Neuronal stem cell (in vitro differentiated cells): Measurements from ENCODE around the gene UPK1A.
A peak's percentile ranks its signal among the peaks of the same experiment; 100 is the strongest.

Experiments used
- DNase-seq: peaks from one replicate; pipeline ENCODE4 v3.0.0-alpha.2; 2013; ENCODE audit warnings: low spot score
- H2AFZ ChIP-seq: one replicate; pipeline ENCODE4 v1.6.1; 2013; ENCODE audit warnings: mild to moderate bottlenecking, low read length, inconsistent platforms
- H2AK5ac ChIP-seq: 2 replicates; pipeline ENCODE4 v1.6.1; 2013; ENCODE audit warnings: low read depth, mild to moderate bottlenecking, inconsistent platforms, low read length, moderate library complexity, mixed read lengths
- H2BK120ac ChIP-seq: 2 replicates; pipeline ENCODE4 v1.6.1; 2013; ENCODE audit warnings: low read depth, mild to moderate bottlenecking, inconsistent platforms, low read length, moderate library complexity, mixed read lengths
- H2BK12ac ChIP-seq: one replicate; pipeline ENCODE4 v1.6.1; 2013; ENCODE audit warnings: low read length, inconsistent platforms
- H2BK15ac ChIP-seq: 2 replicates; pipeline ENCODE4 v1.6.1; 2013; ENCODE audit warnings: mild to moderate bottlenecking, low read length, inconsistent platforms, mixed read lengths
- H2BK5ac ChIP-seq: one replicate; pipeline ENCODE4 v1.6.1; 2013; ENCODE audit warnings: inconsistent platforms, mild to moderate bottlenecking, low read length, moderate library complexity
- H3K14ac ChIP-seq: one replicate; pipeline ENCODE4 v1.6.1; 2013; ENCODE audit warnings: low read length, inconsistent platforms
- H3K18ac ChIP-seq: 2 replicates; pipeline ENCODE4 v1.6.1; 2013; ENCODE audit warnings: low read length, inconsistent platforms
- H3K23ac ChIP-seq: 2 replicates; pipeline ENCODE4 v1.6.1; 2013; ENCODE audit warnings: low read depth, mild to moderate bottlenecking, mixed read lengths, low read length, inconsistent platforms; ENCODE audit not compliant: poor library complexity
- H3K27ac ChIP-seq: replicated peaks from 3 replicates; pipeline ENCODE4 v1.5.1; 2013; ENCODE audit warnings: low read length, inconsistent platforms
- H3K27me3 ChIP-seq, 3 experiments: 2 replicates each; pipeline ENCODE4 v1.6.1; 2013; ENCODE audit warnings: low read length in 3 of 3, mild to moderate bottlenecking in 2 of 3, inconsistent platforms in 1 of 3, low read depth in 1 of 3, mixed read lengths in 1 of 3, moderate library complexity in 1 of 3; ENCODE audit not compliant: control insufficient read depth in 3 of 3, insufficient read depth in 3 of 3
- H3K36me3 ChIP-seq, 2 donors: replicated peaks in 1 of 2; 2 replicates each; pipeline ENCODE4 v1.6.1; 2013; ENCODE audit warnings: low read length in 2 of 2; ENCODE audit not compliant: control insufficient read depth in 2 of 2, insufficient read depth in 2 of 2
- H3K4ac ChIP-seq: 2 replicates; pipeline ENCODE4 v1.6.1; 2013; ENCODE audit warnings: inconsistent platforms, mild to moderate bottlenecking, low read length, moderate library complexity
- H3K4me1 ChIP-seq, 2 donors: 1 replicate in 1 of 2; 2 replicates in 1 of 2; pipeline ENCODE4 v1.6.1; 2013; ENCODE audit warnings: low read length in 2 of 2, low read depth in 1 of 2; ENCODE audit not compliant: control insufficient read depth in 2 of 2, insufficient read depth in 1 of 2
- H3K4me2 ChIP-seq: one replicate; pipeline ENCODE4 v1.6.1; 2013; ENCODE audit warnings: mild to moderate bottlenecking, low read length, inconsistent platforms; ENCODE audit not compliant: insufficient read depth, poor library complexity, severe bottlenecking
- H3K4me3 ChIP-seq, 2 donors: 2 replicates each; pipeline ENCODE4 v1.5.1; 2013; ENCODE audit warnings: low read length in 2 of 2, mild to moderate bottlenecking in 2 of 2, inconsistent platforms in 1 of 2, moderate library complexity in 1 of 2
- H3K79me1 ChIP-seq: one replicate; pipeline ENCODE4 v1.6.1; 2013; ENCODE audit warnings: low read depth, mild to moderate bottlenecking, inconsistent platforms, low read length, moderate library complexity
- H3K9ac ChIP-seq: one replicate; pipeline ENCODE4 v1.6.1; 2013; ENCODE audit warnings: mild to moderate bottlenecking, low read depth, low read length, inconsistent platforms; ENCODE audit not compliant: poor library complexity
- H3K9me3 ChIP-seq, 2 donors: replicated peaks in 1 of 2; 2 replicates each; pipeline versions ENCODE3 to v1.6.1; 2013; ENCODE audit warnings: low read length in 2 of 2, mild to moderate bottlenecking in 2 of 2, inconsistent platforms in 1 of 2, low read depth in 1 of 2, mixed read lengths in 1 of 2, moderate library complexity in 1 of 2; ENCODE audit not compliant: control insufficient read depth in 2 of 2, insufficient read depth in 1 of 2
- H4K8ac ChIP-seq: one replicate; pipeline ENCODE4 v1.6.1; 2013; ENCODE audit warnings: low read depth, mild to moderate bottlenecking, inconsistent platforms, low read length, moderate library complexity
- H4K91ac ChIP-seq: one replicate; pipeline ENCODE4 v1.6.1; 2013; ENCODE audit warnings: low read length, low read depth, mild to moderate bottlenecking, inconsistent platforms; ENCODE audit not compliant: poor library complexity
- WGBS, 2 donors: extraction: QIAGEN DNeasy Blood & Tissue Kit; methylation state at CpG; one replicate each; pipeline ENCODE4 v1.1.7; 2013; ENCODE audit warnings: missing lambda C conversion rate in 2 of 2, mixed read lengths in 1 of 2; ENCODE audit not compliant: insufficient read length in 2 of 2, insufficient replicate concordance in 1 of 2; ENCODE audit errors: extremely low coverage in 2 of 2; 5-methylcytosine and 5-hydroxymethylcytosine counted together

The UPK1A gene

GRCh38 chr19:35621708-35622107 lies 44.6 kb upstream of the UPK1A start:
- Histone ChIP-seq H3K27ac (no peak overlapping the region), H3K4me1 (no peaks in the 10 kb centered on the region), H3K79me1 (peaks cover 4% of the 10 kb centered on the region), H3K9ac (no peak overlapping the region), H3K9me3 (no peaks in the 10 kb centered on the region), H2BK15ac (no peak overlapping the region), H3K18ac (no peak overlapping the region), H3K23ac (no peak overlapping the region), H4K91ac (no peak overlapping the region), H3K36me3 (peaks cover 34 to 60% of the 10 kb centered on the region in 2 donors), H3K4me3 (no peak overlapping the region), H4K8ac (no peak overlapping the region), H3K4me2 (no peak overlapping the region), H2AK5ac (no peak overlapping the region), H3K4ac (no peak overlapping the region), H3K27me3 (no peaks in the 10 kb centered on the region), H2AFZ (no peak overlapping the region), H3K14ac (no peak overlapping the region), H2BK12ac (peak overlapping the region; percentile 10), H2BK5ac (no peak overlapping the region), H2BK120ac (no peak overlapping the region)
- WGBS, 2 donors: no CpG with 5 or more reads among the region's 9 CpGs
- no peak for DNase-seq

- no peak overlapping the region for H2BK15ac ChIP-seq
- no peak overlapping the region for H3K23ac ChIP-seq
- no peaks in the 10 kb centered on the region for H3K9me3 ChIP-seq
- H3K4me3 ChIP-seq: no peak overlapping the region
- H3K9ac ChIP-seq: no peak overlapping the region
- no peak overlapping the region for H2BK12ac ChIP-seq
- peaks cover 25 to 49% of the 10 kb centered on the region in 2 donors for H3K36me3 ChIP-seq
- no peak for DNase-seq
- H3K4me2 ChIP-seq: no peak overlapping the region
- H4K91ac ChIP-seq: no peak overlapping the region
- H3K18ac ChIP-seq: no peak overlapping the region
- H3K27ac ChIP-seq: no peak overlapping the region
- H2AK5ac ChIP-seq: no peak overlapping the region
- H3K4ac ChIP-seq: no peak overlapping the region
- WGBS, 2 donors: no CpG with 5 or more reads among the region's 13 CpGs
- H3K79me1 ChIP-seq: peaks cover 4% of the 10 kb centered on the region
- no peak overlapping the region for H2BK120ac ChIP-seq
- H4K8ac ChIP-seq: peak overlapping the region; percentile 17
- no peaks in the 10 kb centered on the region for H3K4me1 ChIP-seq
- no peak overlapping the region for H2BK5ac ChIP-seq
- no peak overlapping the region for H3K14ac ChIP-seq
- no peak overlapping the region for H2AFZ ChIP-seq
- H3K27me3 ChIP-seq: no peaks in the 10 kb centered on the region
Observed at GRCh38 chr19:35622750-35623149, 43.6 kb upstream of the UPK1A start.

- Histone ChIP-seq H2AK5ac (no peak overlapping the region), H3K4ac (no peak overlapping the region), H3K79me1 (peaks cover 2% of the 10 kb centered on the region)
Observed at GRCh38 chr19:35623327-35624010, 42.8 kb upstream of the UPK1A start.

GRCh38 chr19:35628264-35628564 lies 38.1 kb upstream of the UPK1A start:
- Histone ChIP-seq H3K14ac (no peak overlapping the region), H3K9me3 (no peaks in the 10 kb centered on the region), H2AFZ (peak overlapping the region; percentile 85), H3K4me3 (peak overlapping the region; percentile 62 to 79), H3K36me3 (peaks cover 20 to 33% of the 10 kb centered on the region in 2 donors), H3K23ac (no peak overlapping the region), H2BK5ac (no peak overlapping the region), H2AK5ac (no peak overlapping the region), H3K79me1 (peaks cover 3% of the 10 kb centered on the region), H3K4me1 (peaks cover 5% of the 10 kb centered on the region in 2 donors), H3K18ac (peak overlapping the region; percentile 65), H3K27me3 (no peaks in the 10 kb centered on the region), H3K9ac (no peak overlapping the region), H2BK12ac (no peak overlapping the region), H2BK15ac (no peak overlapping the region), H4K8ac (no peak overlapping the region), H4K91ac (no peak overlapping the region), H3K27ac (peak overlapping the region; percentile 67), H3K4ac (no peak overlapping the region), H3K4me2 (peak overlapping the region; percentile 71), H2BK120ac (no peak overlapping the region)
- DNase-seq: no peak
- WGBS, 2 donors: no CpG with 5 or more reads among the region's 9 CpGs

More at GRCh38 chr19:35623327-35624010, 42.8 kb upstream of the UPK1A start:
- H2BK12ac ChIP-seq: no peak overlapping the region
- peaks cover 0 to 1% of the 10 kb centered on the region in 2 donors for H3K4me1 ChIP-seq
- no peak overlapping the region for H3K4me2 ChIP-seq
- no peak overlapping the region for H2BK120ac ChIP-seq
- no peak overlapping the region for H3K23ac ChIP-seq
- no peak overlapping the region for H3K18ac ChIP-seq
- H4K8ac ChIP-seq: no peak overlapping the region
- no peak for DNase-seq
- H3K14ac ChIP-seq: no peak overlapping the region
- no peak overlapping the region for H2BK15ac ChIP-seq
- peak overlapping the region; percentile 50 for H3K9ac ChIP-seq
- WGBS, 2 donors: no CpG with 5 or more reads among the region's 6 CpGs
- H3K27ac ChIP-seq: no peak overlapping the region
- no peak overlapping the region for H2AFZ ChIP-seq
- H3K27me3 ChIP-seq: no peaks in the 10 kb centered on the region
- no peak overlapping the region for H3K4me3 ChIP-seq
- H3K9me3 ChIP-seq: no peaks in the 10 kb centered on the region
- H2BK5ac ChIP-seq: no peak overlapping the region
- H3K36me3 ChIP-seq: peaks cover 23 to 43% of the 10 kb centered on the region in 2 donors
- H4K91ac ChIP-seq: no peak overlapping the region
